ENCODE measurements around the gene MMS19.

- TF ChIP-seq EZH2phosphoT487 (conservative IDR thresholded peaks at IDR 0.05; ENCODE audit: low read length) (no peak), CTCF (IDR thresholded peaks at IDR 0.05; ENCODE audit: insufficient read depth, low read length, poor library complexity, severe bottlenecking) (no peak)
Observed at GRCh38 chr10:97468162-97468561, 30.1 kb downstream of the MMS19 start.

Measured in SU-DHL-6 (cell line).